DND-41 (cell line): Measurements from ENCODE around the gene RGS19.

ENCODE experiments used
- ATAC-seq: fragments of 200-7000 bp; cut with Tn5 transposase; 3 replicates; pipeline ENCODE4 v1.9.1; 2021; ENCODE audit warnings: low read depth; ENCODE audit not compliant: insufficient read depth
- DNase-seq: peaks from one replicate; pipeline ENCODE4 v3.0.0-alpha.2; 2020
- H2AFZ ChIP-seq: 2 replicates; pipeline ENCODE4 v1.6.0; 2012; ENCODE audit warnings: low read depth, low read length
- H3K27ac ChIP-seq: 2 replicates; pipeline ENCODE4 v1.5.1; 2012; ENCODE audit warnings: low read length, inconsistent platforms
- H3K27me3 ChIP-seq: fragments of 200-600 bp; sonication (generic); 2 replicates; pipeline ENCODE4 v1.6.0; 2012; ENCODE audit warnings: low read length, mild to moderate bottlenecking, inconsistent platforms; ENCODE audit not compliant: insufficient read depth, poor library complexity
- H3K36me3 ChIP-seq: 2 replicates; pipeline ENCODE4 v1.5.1; 2012; ENCODE audit warnings: low read length, inconsistent platforms; ENCODE audit not compliant: insufficient read depth
- H3K4me1 ChIP-seq: 2 replicates; pipeline ENCODE4 v1.5.1; 2012; ENCODE audit warnings: mild to moderate bottlenecking, low read length; ENCODE audit not compliant: insufficient read depth
- H3K4me2 ChIP-seq: 2 replicates; pipeline ENCODE4 v1.6.0; 2012; ENCODE audit warnings: mild to moderate bottlenecking, moderate library complexity, low read length, inconsistent platforms; ENCODE audit not compliant: insufficient read depth
- H3K4me3 ChIP-seq, 2 experiments: fragments of 200-600 bp in 1 of 2; shearing (Covaris generic) in 1 of 2; 2 replicates each; pipeline ENCODE4 v1.5.1; 2012 to 2016; ENCODE audit warnings: inconsistent platforms in 2 of 2, low read length in 2 of 2, mild to moderate bottlenecking in 2 of 2, low read depth in 1 of 2, moderate library complexity in 1 of 2
- H3K79me2 ChIP-seq: 2 replicates; pipeline ENCODE4 v1.6.0; 2012; ENCODE audit warnings: low read length, inconsistent platforms; ENCODE audit not compliant: insufficient read depth
- H3K9ac ChIP-seq: 2 replicates; pipeline ENCODE4 v1.6.0; 2012; ENCODE audit warnings: low read depth, mild to moderate bottlenecking, inconsistent platforms, low read length, moderate library complexity
- H3K9me3 ChIP-seq: 2 replicates; pipeline ENCODE4 v1.5.1; 2012; ENCODE audit warnings: low read length, moderate library complexity, mild to moderate bottlenecking, inconsistent platforms; ENCODE audit not compliant: insufficient read depth, severe bottlenecking
- H4K20me1 ChIP-seq: 2 replicates; pipeline ENCODE4 v1.6.0; 2012; ENCODE audit warnings: low read length; ENCODE audit not compliant: insufficient read depth
- EZH2 ChIP-seq: IDR thresholded peaks from 3 replicates; pipeline ENCODE4 v1.6.1; 2012; ENCODE audit warnings: borderline replicate concordance, low read depth, mild to moderate bottlenecking, moderate library complexity, low read length, inconsistent platforms; ENCODE audit not compliant: severe bottlenecking
- TF ChIP-seq, protein P1 (sequence below): IDR thresholded peaks from 2 replicates; pipeline ENCODE4 v1.5.1; 2012; ENCODE audit warnings: borderline replicate concordance, low read length, moderate library complexity, mild to moderate bottlenecking; ENCODE audit not compliant: poor library complexity, severe bottlenecking; ENCODE audit errors: extremely low read depth

The RGS19 gene

DNA sequence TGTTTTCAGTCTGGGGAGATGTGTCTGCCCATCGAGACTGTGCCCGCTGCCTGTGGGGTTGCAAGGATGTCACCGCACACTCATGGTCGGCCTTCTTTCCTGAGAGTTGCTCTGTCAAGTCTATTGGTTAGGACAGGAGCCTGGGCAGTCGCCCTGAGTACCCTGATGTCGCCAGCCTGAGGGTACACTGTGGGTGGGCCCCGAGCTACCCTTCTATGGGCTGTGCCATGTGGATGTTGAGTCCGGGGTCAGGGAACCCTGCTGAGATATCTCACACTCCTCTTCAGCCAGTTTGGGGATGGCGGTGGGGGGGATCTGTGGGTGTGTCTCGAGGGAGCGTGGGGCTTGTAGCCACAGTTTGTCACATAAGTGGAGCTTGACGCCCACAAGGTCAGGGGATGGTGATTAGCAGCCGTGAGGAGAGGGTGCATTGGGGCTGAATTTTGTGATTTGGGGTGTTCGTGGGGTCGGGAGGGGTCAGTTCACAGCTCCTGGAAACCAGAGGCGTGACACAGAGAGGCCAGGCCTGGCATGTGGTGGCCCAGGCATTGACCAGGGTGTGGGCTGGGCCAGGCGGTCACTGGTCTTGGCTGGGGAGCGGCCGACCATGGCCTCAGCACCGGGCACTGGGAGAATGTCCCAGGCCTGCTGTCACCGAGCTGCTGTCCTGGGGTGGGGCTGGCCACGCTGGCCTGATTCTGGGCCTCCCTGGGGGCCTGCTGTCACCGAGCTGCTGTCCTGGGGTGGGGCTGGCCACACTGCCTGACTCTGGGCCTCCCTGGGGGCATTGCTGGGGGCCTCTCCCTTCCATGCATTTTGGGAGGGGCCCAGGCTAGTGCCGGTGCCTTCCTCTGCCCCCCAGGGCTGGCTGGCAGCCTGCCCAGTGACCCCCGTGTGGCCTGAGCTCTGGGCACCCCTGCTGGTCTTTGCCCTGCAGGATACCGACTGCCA is 29.7 kb upstream of the RGS19 start:
- Histone ChIP-seq H3K4me3 (no peak overlapping the region), H3K4me2 (no peak overlapping the region), H3K4me1 (no peaks in the 10 kb centered on the region), H3K36me3 (no peaks in the 10 kb centered on the region), H4K20me1 (peaks cover 7% of the 10 kb centered on the region; the same call in 1 of the 2 replicates), H3K27me3 (peaks cover 4% of the 10 kb centered on the region), H3K79me2 (no peaks in the 10 kb centered on the region), H3K9me3 (no peaks in the 10 kb centered on the region), H2AFZ (no peak overlapping the region), H3K9ac (no peak overlapping the region), H3K27ac (no peak overlapping the region)
- TF ChIP-seq, protein P1, sequence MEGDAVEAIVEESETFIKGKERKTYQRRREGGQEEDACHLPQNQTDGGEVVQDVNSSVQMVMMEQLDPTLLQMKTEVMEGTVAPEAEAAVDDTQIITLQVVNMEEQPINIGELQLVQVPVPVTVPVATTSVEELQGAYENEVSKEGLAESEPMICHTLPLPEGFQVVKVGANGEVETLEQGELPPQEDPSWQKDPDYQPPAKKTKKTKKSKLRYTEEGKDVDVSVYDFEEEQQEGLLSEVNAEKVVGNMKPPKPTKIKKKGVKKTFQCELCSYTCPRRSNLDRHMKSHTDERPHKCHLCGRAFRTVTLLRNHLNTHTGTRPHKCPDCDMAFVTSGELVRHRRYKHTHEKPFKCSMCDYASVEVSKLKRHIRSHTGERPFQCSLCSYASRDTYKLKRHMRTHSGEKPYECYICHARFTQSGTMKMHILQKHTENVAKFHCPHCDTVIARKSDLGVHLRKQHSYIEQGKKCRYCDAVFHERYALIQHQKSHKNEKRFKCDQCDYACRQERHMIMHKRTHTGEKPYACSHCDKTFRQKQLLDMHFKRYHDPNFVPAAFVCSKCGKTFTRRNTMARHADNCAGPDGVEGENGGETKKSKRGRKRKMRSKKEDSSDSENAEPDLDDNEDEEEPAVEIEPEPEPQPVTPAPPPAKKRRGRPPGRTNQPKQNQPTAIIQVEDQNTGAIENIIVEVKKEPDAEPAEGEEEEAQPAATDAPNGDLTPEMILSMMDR: no peak
- TF ChIP-seq EZH2: no peak
- no peak for DNase-seq
- ATAC-seq: no peak

DNA sequence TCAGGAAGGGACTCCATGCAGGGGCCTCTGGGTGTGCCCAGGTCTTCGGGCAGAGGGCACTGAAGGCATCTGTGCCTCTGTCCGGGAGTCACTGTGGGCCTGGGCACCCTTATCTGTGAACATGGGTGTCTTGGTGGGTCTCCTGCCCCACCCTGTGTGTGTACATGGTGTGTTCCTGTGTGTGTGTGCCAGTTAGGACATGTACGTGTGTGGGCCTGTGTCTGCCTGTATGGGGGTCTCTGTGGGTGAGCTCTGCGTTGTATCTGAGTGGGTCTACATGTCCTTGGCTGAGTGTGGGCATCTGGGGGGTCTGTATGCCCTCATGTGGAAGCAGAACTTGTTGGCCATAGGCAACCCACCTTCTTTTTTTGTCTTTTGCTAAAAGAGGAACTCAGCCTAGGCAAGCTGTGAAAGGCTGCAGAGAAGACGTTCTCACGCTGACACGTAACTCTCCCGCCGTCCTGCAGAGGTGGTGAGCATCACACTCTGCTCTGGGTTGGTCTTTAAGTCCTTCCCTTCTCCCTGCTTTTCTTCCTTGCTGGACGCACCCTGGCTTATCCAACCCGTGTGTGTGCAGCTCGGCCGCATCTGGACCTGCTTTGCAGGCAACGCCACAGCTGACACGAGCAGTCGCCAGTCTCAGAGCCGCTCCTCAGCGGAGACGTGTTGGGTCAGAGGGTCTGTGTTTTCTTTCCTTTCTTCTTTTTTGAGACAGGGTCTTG is 28.6 kb upstream of the RGS19 start:
- Histone ChIP-seq H3K9me3 (no peaks in the 10 kb centered on the region), H3K9ac (no peak overlapping the region), H3K27me3 (peaks cover 3% of the 10 kb centered on the region), H4K20me1 (peaks cover 3% of the 10 kb centered on the region; the same call in 1 of the 2 replicates), H3K79me2 (no peaks in the 10 kb centered on the region), H3K27ac (no peak overlapping the region), H3K4me1 (no peaks in the 10 kb centered on the region), H3K4me2 (no peak overlapping the region), H2AFZ (no peak overlapping the region), H3K36me3 (no peaks in the 10 kb centered on the region), H3K4me3 (no peak overlapping the region)
- TF ChIP-seq, protein P1: no peak
- TF ChIP-seq EZH2: no peak
- ATAC-seq: no peak
- DNase-seq: no peak

DNA sequence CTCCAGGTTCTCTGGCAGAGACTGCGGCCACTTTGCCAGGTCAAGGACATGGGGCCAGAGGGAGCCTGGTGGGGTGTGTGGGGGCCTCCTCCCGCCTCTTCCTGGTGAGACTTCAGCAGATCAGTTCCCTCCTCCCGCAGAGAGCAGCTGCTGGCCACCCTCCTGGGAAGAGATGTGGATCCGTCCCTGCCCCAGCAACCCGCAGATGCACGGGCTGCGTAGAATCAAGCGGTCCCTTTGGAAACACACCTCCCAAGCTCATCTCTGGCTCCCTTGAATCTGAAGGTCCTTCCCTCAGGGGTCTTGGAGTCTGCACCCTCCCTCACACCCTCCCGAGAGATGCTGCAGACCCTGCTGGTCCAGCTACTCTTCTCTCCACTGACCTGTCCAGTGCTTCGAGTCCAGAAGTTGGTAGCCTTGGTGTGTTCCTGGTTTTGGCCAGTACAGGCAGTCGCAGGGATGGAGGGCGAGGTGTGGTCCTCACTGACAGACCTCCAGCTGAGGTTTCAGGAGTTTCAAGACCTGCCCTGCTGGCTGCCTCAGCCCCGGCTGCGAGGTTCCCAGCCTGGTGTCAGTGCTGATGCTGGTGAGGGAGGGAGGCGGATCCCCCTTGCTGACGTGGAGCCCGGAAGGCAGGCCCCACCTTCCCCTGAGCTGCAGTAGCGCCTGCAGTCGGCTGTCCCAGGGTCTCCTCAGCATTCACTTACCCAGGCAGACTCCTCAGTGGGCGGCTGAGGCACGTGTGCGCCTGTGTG is 27.8 kb upstream of the RGS19 start, which contains the start of gene NPBWR2:
Gene NPBWR2, minus strand, starts transcription at position 585 of the 755 bp plus-strand sequence. CDS start 734 bp downstream, outside the sequence.
- H4K20me1 ChIP-seq: peaks cover 6% of the 10 kb centered on the region; the same call in 1 of the 2 replicates
- TF ChIP-seq EZH2: no peak
- TF ChIP-seq, protein P1: no peak
- H3K9me3 ChIP-seq: no peaks in the 10 kb centered on the region
- no peak within 1 kb of the TSS for H2AFZ ChIP-seq
- DNase-seq (no peak), ATAC-seq (peak; percentile 51; the same call in 2 of the 3 replicates)
- no peak within 1 kb of the TSS for H3K9ac ChIP-seq
- no peak within 1 kb of the TSS for H3K27ac ChIP-seq
- peaks cover 10% of the 10 kb centered on the region for H3K27me3 ChIP-seq
- no peaks in the 10 kb centered on the region for H3K79me2 ChIP-seq
- no peak within 1 kb of the TSS for H3K4me3 ChIP-seq
- H3K4me1 ChIP-seq: peaks cover 3% of the 10 kb centered on the region
- no peak within 1 kb of the TSS for H3K4me2 ChIP-seq
- H3K36me3 ChIP-seq: no peaks in the 10 kb centered on the region
